ENCODE measurements around the gene IL12RB2.

GRCh38 chr1:67274623-67275325, 32.9 kb upstream of the IL12RB2 start:
- no peak for TF ChIP-seq CTCF (IDR thresholded peaks at IDR 0.05; ENCODE audit: low read depth, low read length)
- no peak for TF ChIP-seq EZH2phosphoT487 (IDR thresholded peaks at IDR 0.05; ENCODE audit: low read depth)
